Neural cell (in vitro differentiated cells): ENCODE data around the gene CLDN34. TPM values are rescaled to one million over a fixed set of nuclear protein-coding genes. Genes with fewer than 3 reads are reported as not detected.

Experiments used
- H2AFZ ChIP-seq: fragments of 200-600, 300-800 bp; sonication (generic), shearing (Covaris generic); 2 replicates; pipeline ENCODE4 v1.6.0; 2014; ENCODE audit warnings: low read depth, mild to moderate bottlenecking, antibody characterized with exemption, low read length, moderate library complexity
- H3F3A ChIP-seq: fragments of 200-600 bp; shearing (Covaris generic); 2 replicates; pipeline ENCODE4 v1.6.1; 2016; ENCODE audit warnings: mild to moderate bottlenecking, moderate library complexity, mixed read lengths, antibody characterized with exemption, low read length; ENCODE audit not compliant: insufficient read depth, poor library complexity, severe bottlenecking
- H3K27ac ChIP-seq: fragments of 200-600, 300-800 bp; sonication (generic), shearing (Covaris generic); 2 replicates; pipeline ENCODE4 v1.5.1; 2014; ENCODE audit warnings: mild to moderate bottlenecking, low read length, moderate library complexity
- H3K27me3 ChIP-seq: fragments of 300-800, 200-600 bp; sonication (generic), shearing (Covaris generic); 2 replicates; pipeline ENCODE4 v1.6.0; 2014; ENCODE audit warnings: mild to moderate bottlenecking, low read depth, low read length, moderate library complexity; ENCODE audit not compliant: insufficient read depth
- H3K36me3 ChIP-seq: fragments of 300-800, 200-600 bp; sonication (generic), shearing (Covaris generic); 2 replicates; pipeline ENCODE4 v1.5.1; 2014; ENCODE audit warnings: mild to moderate bottlenecking, antibody characterized with exemption, low read length, moderate library complexity; ENCODE audit not compliant: insufficient read depth
- H3K4me2 ChIP-seq: fragments of 300-800, 200-600 bp; sonication (generic), shearing (Covaris generic); 2 replicates; pipeline ENCODE4 v1.6.0; 2014; ENCODE audit warnings: mild to moderate bottlenecking, low read length
- H3K4me3 ChIP-seq: fragments of 300-800, 200-600 bp; sonication (generic), shearing (Covaris generic); 2 replicates; pipeline ENCODE4 v1.5.1; 2014; ENCODE audit warnings: mild to moderate bottlenecking, low read length, moderate library complexity
- H3K79me2 ChIP-seq: fragments of 200-600 bp; shearing (Covaris generic); replicated peaks from 2 replicates; pipeline ENCODE4 v1.6.0; 2014; ENCODE audit warnings: mild to moderate bottlenecking, low read length, moderate library complexity; ENCODE audit not compliant: insufficient read depth
- H3K9ac ChIP-seq: fragments of 300-800, 200-600 bp; sonication (generic), shearing (Covaris generic); 2 replicates; pipeline ENCODE4 v1.6.1; 2016; ENCODE audit warnings: mild to moderate bottlenecking, low read length, mixed read lengths
- H3K9me2 ChIP-seq: fragments of 200-600 bp; shearing (Covaris generic); 2 replicates; pipeline ENCODE4 v1.6.1; 2016; ENCODE audit warnings: mild to moderate bottlenecking, low read length, mixed read lengths; ENCODE audit not compliant: insufficient read depth
- H3K9me3 ChIP-seq: fragments of 200-600, 300-800 bp; sonication (generic), shearing (Covaris generic); 2 replicates; pipeline ENCODE4 v1.6.1; 2016; ENCODE audit warnings: mild to moderate bottlenecking, mixed run types, low read length, moderate library complexity, mixed read lengths
- H4K20me1 ChIP-seq: fragments of 200-600 bp; shearing (Covaris generic); 2 replicates; pipeline ENCODE4 v1.6.1; 2016; ENCODE audit warnings: mild to moderate bottlenecking, mixed run types; ENCODE audit not compliant: insufficient read depth
- CTCF ChIP-seq: fragments of 450-650 bp; IDR thresholded peaks from 2 replicates; pipeline ENCODE4 v1.5.1; 2014; ENCODE audit warnings: antibody characterized with exemption, mild to moderate bottlenecking, moderate library complexity; ENCODE audit not compliant: poor library complexity, severe bottlenecking
- EP300 ChIP-seq: fragments of 450-650 bp; conservative IDR thresholded peaks from 2 replicates; pipeline ENCODE4 v1.6.1; 2014; ENCODE audit warnings: antibody characterized with exemption, mild to moderate bottlenecking, moderate library complexity; ENCODE audit not compliant: poor library complexity, severe bottlenecking
- EZH2 ChIP-seq: fragments of 200-600, 300-800 bp; shearing (Covaris generic), sonication (generic); IDR thresholded peaks from 2 replicates; pipeline ENCODE4 v1.6.1; 2014; ENCODE audit warnings: antibody characterized with exemption, low read length, borderline replicate concordance, mild to moderate bottlenecking; ENCODE audit not compliant: insufficient read depth, poor library complexity, severe bottlenecking
- MXI1 ChIP-seq: fragments of 450-650 bp; conservative IDR thresholded peaks from 2 replicates; pipeline ENCODE4 v1.6.1; 2014; ENCODE audit warnings: antibody characterized with exemption, mild to moderate bottlenecking; ENCODE audit not compliant: poor library complexity, severe bottlenecking
- POLR2AphosphoS5 ChIP-seq: IDR thresholded peaks from 2 replicates; pipeline ENCODE4 v1.6.1; 2012
- RAD21 ChIP-seq: fragments of 450-650 bp; conservative IDR thresholded peaks from 2 replicates; pipeline ENCODE4 v1.6.1; 2014; ENCODE audit warnings: antibody characterized with exemption, mild to moderate bottlenecking, moderate library complexity
- REST ChIP-seq: IDR thresholded peaks from 2 replicates; pipeline ENCODE4 v1.6.1; 2012; ENCODE audit warnings: borderline replicate concordance
- SMC3 ChIP-seq: fragments of 450-650 bp; conservative IDR thresholded peaks from 2 replicates; pipeline ENCODE4 v1.6.1; 2014; ENCODE audit warnings: antibody characterized with exemption, mild to moderate bottlenecking, moderate library complexity; ENCODE audit not compliant: poor library complexity
- TAF1 ChIP-seq: IDR thresholded peaks from 2 replicates; pipeline ENCODE4 v1.6.1; 2012; ENCODE audit warnings: low read depth
- polyA plus RNA-seq: library from polyadenylated mRNA; depleted of rRNA; stranded (reverse); fragments of >200 nt; gene quantifications from 2 replicates; pipeline ENCODE4 v1.2.3, GENCODE V29; 2014

Gene CLDN34
- polyA plus RNA-seq, 1 donor from 2014 or later, result not detected

DNA sequence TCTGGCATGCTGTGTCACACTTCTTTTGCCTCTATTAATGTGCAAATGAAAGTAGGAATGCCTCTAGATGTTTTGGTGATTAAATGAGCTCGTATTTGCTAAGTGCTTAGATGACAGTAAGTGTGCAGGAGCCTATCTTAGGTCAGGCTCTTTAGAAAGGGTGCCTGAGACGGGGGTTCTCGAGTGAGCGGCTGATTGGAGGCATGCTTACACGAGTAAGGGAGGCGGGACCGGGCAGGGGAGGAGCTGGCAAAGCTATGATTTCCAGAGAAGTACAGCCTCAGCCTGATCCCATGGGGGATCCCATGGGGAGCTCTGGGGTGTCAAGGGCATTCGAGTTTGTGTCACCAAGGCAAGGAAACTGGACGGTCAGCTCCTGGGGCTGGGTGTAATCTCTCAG, 44.8 kb downstream of the CLDN34 start:
- H3K79me2 ChIP-seq, result no peaks in the 10 kb centered on the region
- no peaks in the 10 kb centered on the region for H4K20me1 ChIP-seq
- H3K4me3 ChIP-seq, result no peak overlapping the region
- H3K9me3 ChIP-seq, result no peaks in the 10 kb centered on the region
- no peak overlapping the region for H2AFZ ChIP-seq
- H3K36me3 ChIP-seq, result no peaks in the 10 kb centered on the region
- no peaks in the 10 kb centered on the region for H3K9me2 ChIP-seq
- no peaks in the 10 kb centered on the region for H3F3A ChIP-seq
- H3K4me2 ChIP-seq, result no peak overlapping the region
- H3K27ac ChIP-seq, result no peak overlapping the region
- TF ChIP-seq EZH2, result no peak
- TF ChIP-seq CTCF, result no peak
- TF ChIP-seq RAD21, result no peak
- no peak for TF ChIP-seq SMC3
- no peak for TF ChIP-seq POLR2AphosphoS5
- no peak for TF ChIP-seq EP300
- TF ChIP-seq TAF1, result no peak
- TF ChIP-seq MXI1, result no peak
- no peaks in the 10 kb centered on the region for H3K27me3 ChIP-seq
- H3K9ac ChIP-seq, result no peak overlapping the region

DNA sequence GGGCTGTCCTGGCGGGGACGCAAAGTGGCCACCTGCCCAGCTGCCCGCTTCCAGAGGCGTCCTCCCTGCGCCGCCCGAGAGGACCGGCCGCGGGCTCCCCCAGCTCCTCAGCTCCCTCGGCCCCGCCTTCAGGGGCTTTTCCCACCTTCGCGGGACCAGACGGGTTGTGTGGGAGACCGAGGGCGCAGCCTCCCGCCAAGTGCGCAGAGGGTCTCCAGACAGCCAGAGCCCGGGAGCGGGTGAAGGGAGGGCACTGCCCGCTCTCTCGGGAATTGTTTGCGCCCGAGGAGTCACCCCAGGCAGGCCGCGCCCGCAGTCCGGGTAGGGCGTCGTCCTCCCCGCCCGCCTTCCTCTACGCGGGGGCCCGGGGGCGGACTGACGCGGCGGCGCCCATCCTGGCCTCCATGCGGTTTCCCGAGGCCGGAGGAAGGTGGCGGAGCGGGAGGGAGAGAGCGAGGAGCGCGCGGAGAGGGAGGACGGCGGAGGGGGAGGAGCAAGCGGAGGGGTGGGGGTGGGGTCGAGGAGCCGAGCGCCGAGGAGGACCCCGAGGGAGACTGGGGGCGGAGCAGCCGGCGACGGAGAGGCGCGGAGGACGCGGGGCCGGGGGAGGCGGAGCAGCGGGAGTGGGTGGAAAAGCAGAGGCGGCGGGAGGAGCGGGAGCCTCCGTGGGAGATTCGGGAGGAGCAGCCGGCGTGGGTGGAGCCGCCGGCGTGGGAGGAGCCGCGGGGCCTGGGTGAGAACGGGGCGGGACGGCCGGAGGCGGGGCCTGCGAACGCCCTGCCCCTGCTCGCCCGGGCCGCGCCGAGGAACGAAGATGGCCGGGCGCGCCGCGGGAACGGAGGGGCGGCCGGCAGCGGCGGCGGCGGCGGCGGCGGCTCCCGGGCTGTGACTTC, 47.5 kb downstream of the CLDN34 start:
- no peaks in the 10 kb centered on the region for H3K9me3 ChIP-seq
- no peak overlapping the region for H3K4me2 ChIP-seq
- peak overlapping the region; percentile 56 for H3K9ac ChIP-seq

More for the DNA sequence above, 47.5 kb downstream of the CLDN34 start:
- Histone ChIP-seq H4K20me1 (no peaks in the 10 kb centered on the region), H3K27me3 (no peaks in the 10 kb centered on the region), H3F3A (no peaks in the 10 kb centered on the region), H3K79me2 (peaks cover 4% of the 10 kb centered on the region), H3K9me2 (no peaks in the 10 kb centered on the region), H3K27ac (peak overlapping the region; percentile 12), H3K4me3 (peak overlapping the region; percentile 68), H3K36me3 (no peaks in the 10 kb centered on the region), H2AFZ (no peak overlapping the region)
- no peak for TF ChIP-seq REST
- TF ChIP-seq RAD21, result peak; percentile 16
- no peak for TF ChIP-seq MXI1
- TF ChIP-seq EZH2, result no peak
- TF ChIP-seq CTCF, result no peak
- no peak for TF ChIP-seq SMC3
- TF ChIP-seq EP300, result no peak
- no peak for TF ChIP-seq TAF1
- peak; percentile 35 for TF ChIP-seq POLR2AphosphoS5
